GM13977 (cell line): Measurements from ENCODE around the gene FHL2.

Experiments
- DNase-seq: peaks from one replicate; pipeline ENCODE4 v3.0.0; 2012; ENCODE audit warnings: low spot score
- in situ Hi-C: fragments of 300-500 bp; cut with MboI; formaldehyde crosslinking; loops from one replicate; pipeline ENCODE4 v1.12.0; 2022; ENCODE audit warnings: low sequenced_read_pairs, low pct_unique_long_range_greater_than_20kb, mixed read lengths, inconsistent platforms; ENCODE audit not compliant: unreplicated experiment
- TF ChIP-seq, protein P1 (sequence below): IDR thresholded peaks from 2 replicates; pipeline ENCODE4 v1.5.1; 2012; ENCODE audit warnings: mild to moderate bottlenecking, control low read depth; ENCODE audit not compliant: insufficient read depth; ENCODE audit errors: extremely low read depth, missing control alignments

The FHL2 gene, protein sequence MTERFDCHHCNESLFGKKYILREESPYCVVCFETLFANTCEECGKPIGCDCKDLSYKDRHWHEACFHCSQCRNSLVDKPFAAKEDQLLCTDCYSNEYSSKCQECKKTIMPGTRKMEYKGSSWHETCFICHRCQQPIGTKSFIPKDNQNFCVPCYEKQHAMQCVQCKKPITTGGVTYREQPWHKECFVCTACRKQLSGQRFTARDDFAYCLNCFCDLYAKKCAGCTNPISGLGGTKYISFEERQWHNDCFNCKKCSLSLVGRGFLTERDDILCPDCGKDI

DNA sequence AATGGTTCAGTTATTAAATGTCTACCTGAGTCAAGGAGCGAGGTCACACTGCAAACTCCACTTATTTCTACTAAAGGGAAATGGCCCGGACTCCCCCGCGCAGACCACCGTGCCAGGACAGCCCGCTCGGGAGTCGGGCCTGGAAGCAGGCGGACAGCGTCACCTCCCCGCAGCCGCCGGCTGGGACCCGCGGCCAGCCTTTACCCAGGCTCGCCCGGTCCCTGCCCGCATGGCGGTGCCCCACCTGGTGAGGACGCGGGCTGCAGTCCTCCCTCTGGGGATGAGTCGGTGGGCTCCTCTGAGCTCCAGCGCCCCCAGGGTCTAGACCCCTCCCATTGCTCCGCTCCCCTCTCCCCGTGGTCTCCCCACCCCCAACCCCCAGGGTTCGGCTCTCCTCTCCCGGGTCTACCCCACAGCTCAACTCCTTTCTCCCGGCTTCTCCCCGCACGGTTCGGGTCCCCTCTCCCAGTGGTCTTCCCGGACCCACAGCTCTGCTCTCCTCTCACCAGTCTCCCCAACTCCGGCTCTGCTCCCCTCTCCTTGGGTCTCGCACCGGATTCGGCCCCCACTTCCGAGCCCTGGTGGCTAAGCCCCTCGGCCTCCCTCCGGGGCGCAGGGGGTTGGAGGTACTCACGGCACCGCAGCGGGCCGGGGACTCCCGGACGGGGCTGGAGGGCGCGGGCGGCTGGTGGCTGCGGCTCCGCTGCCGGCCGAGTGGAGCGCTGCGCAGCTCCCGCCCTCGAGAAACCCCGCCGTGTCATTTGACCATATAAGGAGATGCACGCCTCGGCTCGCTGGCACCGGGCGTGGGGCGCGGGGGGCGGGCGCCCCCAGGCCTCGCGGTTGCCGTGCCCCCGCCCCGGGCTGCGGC lies at the start of gene FHL2:
Gene FHL2 (minus strand): TSS at position 716 of the 871 bp plus-strand sequence. CDS start 12,535 bp downstream, outside the sequence.
- in situ Hi-C loops = no loop called here
- peak; percentile 90 for DNase-seq
- TF ChIP-seq, protein P1, sequence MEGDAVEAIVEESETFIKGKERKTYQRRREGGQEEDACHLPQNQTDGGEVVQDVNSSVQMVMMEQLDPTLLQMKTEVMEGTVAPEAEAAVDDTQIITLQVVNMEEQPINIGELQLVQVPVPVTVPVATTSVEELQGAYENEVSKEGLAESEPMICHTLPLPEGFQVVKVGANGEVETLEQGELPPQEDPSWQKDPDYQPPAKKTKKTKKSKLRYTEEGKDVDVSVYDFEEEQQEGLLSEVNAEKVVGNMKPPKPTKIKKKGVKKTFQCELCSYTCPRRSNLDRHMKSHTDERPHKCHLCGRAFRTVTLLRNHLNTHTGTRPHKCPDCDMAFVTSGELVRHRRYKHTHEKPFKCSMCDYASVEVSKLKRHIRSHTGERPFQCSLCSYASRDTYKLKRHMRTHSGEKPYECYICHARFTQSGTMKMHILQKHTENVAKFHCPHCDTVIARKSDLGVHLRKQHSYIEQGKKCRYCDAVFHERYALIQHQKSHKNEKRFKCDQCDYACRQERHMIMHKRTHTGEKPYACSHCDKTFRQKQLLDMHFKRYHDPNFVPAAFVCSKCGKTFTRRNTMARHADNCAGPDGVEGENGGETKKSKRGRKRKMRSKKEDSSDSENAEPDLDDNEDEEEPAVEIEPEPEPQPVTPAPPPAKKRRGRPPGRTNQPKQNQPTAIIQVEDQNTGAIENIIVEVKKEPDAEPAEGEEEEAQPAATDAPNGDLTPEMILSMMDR = peak; percentile 54

DNA sequence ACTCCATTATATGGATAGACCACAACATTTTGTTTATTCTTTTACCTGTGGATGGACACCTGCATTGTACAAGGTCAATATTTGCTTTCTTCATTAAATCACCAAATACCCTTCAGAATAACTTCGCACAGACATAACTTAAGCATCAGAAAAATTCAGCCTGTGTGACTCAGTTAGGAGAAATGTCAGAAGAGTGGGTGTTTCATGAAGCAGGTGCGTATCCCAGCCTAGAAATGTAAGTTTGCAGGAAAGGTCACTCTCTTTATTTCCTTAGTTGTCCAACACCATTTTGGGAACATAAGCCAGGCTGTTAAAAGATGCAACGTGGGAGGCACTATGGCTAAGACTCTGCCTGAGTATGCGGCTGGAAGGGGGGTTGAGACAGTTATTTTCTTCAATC lies 48.6 kb upstream of the FHL2 start:
- TF ChIP-seq, protein P1 = no peak
- DNase-seq = no peak
- in situ Hi-C loops = no loop called here

DNA sequence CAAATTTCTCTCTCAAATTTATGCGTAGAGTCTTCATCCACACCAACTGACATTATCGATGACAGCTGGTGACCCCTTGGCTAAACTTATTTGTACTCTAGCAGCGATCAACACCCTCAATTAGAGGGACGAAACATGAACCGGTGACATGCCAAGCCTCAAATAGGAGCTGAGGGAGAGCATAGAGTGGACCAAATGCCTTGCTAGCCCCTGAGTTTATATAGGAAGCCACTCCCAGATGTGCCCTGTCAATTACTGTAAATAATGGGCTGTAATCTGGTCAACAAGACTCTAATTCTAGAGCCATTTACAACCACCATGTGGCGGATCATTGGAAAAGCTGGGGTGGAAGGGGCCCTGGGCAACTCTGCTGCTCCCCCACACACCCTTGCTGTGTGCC lies 47.6 kb upstream of the FHL2 start:
- TF ChIP-seq, protein P1 = no peak
- in situ Hi-C loops = no loop called here
- no peak for DNase-seq

DNA sequence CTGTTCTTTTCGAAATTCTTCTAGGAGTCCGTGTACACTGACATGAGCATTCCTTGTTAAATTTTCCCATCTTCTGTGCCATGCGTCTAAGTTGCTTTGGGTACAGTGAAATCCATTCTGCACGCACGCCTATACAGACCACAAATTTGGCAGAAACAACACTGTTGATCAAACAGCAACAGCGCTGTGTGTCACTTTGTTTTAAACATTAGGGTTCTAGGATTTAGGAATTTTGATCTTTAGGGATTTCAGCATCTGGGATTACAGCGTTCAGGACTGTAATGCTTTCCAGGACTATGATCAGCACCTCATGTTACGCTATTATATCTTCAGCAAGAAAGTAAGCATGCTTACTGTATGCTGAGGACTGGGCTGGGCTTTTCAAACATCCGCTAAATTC lies 47.1 kb upstream of the FHL2 start:
- in situ Hi-C loops = no loop called here
- TF ChIP-seq, protein P1 = no peak
- no peak for DNase-seq

DNA sequence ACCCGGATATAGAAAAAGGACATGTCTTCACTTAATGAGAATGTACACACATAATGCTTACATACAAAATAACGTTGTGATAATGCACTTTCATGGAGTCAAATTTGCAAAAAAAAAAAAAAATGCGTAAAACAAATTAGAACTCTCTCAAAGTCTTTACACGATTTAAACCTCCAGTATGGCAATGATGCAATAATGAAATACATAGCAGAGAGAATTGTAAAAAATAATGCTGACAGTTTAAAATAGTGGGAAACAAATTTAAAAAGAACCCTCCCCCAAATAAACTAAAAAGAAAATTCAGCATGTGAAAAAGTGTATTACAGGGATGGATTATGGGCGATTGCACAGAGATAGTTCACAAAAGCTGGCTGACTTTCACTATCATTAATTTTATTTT lies 46.6 kb upstream of the FHL2 start:
- in situ Hi-C loops = no loop called here
- no peak for DNase-seq
- TF ChIP-seq, protein P1 = no peak

DNA sequence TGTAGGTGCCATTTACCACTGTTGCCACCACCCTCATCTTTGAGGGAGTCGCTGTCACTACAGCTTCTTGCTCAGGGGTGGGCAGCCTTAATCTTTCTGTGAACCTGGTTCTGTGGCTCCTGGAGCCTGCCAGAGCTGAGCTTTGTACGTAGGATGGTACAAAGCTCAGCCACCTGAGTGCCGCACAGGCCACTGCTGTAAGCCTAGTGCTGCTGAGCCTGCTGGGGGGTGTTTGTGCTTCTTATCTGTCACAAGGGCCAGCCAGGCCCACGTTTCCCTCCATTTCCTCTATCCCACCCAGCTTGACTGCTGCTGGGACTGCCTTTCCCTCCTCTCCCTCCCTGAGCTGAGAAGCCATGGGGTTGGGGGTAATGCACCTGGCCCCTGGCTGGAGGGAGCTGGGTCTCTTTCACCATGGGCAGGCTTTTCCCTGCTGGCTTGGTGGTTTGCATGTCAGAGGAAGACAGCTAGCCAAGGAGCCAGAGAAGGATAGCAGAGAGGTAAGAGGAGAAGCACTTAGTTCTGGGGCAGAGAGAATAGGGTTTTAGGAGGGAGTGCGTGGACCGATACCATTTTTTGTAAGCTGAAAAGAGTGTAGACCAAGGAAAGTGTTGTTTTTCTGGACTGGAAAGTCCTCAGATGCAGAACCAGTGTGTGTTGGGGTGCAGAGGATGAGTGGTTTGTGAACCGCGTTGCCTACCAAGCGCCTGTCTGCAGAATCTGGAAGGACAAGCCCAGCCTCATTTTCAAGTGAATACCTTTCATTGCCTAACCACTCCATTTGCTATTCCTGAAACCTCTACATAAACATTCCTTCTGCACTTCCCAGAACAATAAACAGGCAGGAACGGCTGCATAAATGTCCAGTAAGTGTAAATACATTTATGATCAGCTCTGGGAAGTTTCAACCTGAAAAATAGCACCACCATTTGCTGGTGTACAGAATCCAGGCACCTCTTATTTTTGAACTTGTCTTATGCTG lies 45.1 kb upstream of the FHL2 start:
- no peak for DNase-seq
- in situ Hi-C loops = no loop called here

More for the DNA sequence above, 45.1 kb upstream of the FHL2 start:
- TF ChIP-seq, protein P1 = no peak
